Amniotic epithelial cell (primary cell): ENCODE measurements around the gene MEMO1.
A peak's percentile ranks its signal among the peaks of the same experiment; 100 is the strongest.
"Not testable (repeated sequence)": the region's sequence is repeated elsewhere in the genome, so short reads cannot be mapped to it uniquely, and the experiment has no call there.

Source experiments
- DNase-seq: peaks from one replicate; pipeline ENCODE4 v3.0.0-alpha.2; 2010; ENCODE audit warnings: low read depth

MEMO1 gene

DNA sequence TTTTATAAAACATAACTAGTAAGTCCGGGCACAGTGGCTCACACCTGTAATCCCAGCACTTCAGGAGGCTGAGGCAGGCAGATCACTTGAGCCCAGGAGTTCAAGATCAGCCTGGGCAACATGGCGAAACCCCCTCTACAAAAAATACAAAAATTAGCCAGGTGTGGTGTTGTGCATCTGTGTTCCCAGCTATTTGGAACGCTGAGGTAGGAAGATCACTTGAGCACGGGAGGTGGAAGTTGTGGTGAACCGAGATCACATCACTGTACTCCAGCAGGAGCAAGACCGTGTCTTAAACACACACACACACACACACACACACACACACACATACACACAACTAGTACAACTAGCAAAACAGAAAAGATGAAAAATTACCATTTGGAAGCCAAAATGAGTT lies 103.3 kb downstream of the MEMO1 start:
- not testable (repeated sequence) for DNase-seq

DNA sequence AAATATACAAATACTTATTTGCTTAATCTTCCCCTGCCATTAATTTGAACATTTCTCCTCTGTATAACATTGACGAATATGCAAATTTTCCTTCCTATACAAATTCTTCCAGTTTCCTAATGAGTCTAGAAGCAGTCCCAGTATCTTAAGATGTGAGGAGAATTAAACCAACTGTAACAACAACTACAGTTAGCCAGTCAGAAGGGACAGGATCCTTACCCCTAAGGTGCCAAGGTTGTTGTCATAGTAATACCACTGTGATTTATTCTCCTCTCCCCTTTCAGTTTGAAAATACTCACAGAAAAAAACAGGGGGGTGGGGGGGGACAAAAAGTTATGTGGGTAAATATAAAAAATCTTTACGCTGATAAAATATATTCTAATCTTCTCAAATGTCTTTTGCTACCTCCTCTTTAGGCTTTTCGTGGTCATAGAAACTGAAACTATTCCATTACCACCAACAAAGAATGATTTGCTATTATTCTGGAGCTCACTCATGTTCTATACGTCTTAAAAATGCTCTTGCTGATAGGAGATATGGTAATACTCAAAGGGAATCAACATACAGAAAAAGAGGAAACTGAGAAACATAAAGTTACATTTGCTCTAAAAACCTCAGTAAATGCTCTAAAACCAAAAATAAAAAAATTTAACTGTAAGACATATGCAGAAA lies 107.6 kb downstream of the MEMO1 start:
- DNase-seq: no peak

DNA sequence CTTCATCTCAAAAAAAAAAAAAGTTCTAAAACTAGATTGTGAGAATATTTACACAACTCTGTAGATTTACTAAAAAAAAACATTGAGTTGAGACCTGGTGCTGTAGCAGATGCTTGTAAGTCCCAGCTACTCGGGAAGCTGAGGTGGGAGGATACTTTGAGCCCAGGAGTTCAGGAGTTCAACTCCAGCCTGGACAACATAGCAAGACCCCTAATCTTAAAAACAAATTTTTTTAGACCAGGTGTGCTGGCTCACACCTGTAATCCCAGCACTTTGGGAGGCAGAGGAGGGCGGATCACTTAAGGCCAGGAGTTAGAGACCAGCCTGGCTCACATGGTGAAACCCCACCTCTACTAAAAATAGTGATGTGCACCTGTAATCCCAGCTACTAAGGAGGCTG lies 108.9 kb downstream of the MEMO1 start:
- DNase-seq: no peak

DNA sequence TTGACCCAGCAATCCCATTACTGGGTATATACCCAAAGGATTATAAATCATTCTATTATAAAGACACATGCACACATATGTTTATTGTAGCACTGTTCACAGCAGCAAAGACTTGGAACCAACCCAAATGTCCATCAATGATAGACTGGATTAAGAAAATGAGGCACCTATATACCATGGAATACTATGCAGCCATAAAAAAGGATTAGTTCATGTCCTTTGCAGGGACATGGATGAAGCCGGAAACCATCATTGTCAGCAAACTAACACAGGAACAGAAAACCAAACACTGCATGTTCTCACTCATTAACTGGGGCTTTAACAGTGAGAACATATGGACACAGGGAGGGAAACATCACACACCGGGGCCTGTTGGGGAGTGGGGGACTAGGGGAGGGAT lies 110.7 kb downstream of the MEMO1 start:
- DNase-seq: not testable (repeated sequence)

DNA sequence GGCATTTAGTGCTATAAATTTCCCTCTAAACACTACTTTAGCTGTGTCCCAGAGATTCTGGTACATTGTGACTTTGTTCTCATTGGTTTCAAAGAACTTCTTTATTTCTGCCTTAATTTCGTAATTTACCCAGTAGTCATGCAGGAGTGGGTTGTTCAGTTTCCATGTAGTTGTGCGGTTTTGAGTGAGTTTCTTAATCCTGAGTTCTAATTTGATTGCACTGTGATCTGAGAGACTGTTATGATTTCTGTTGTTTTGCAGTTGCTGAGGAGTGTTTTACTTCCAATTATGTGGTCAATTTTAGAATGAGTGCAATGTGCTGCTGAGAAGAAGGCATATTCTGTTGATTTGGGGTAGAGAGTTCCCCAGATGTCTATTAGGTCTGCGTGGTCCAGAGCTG lies 112.5 kb downstream of the MEMO1 start:
- DNase-seq: not testable (repeated sequence)

DNA sequence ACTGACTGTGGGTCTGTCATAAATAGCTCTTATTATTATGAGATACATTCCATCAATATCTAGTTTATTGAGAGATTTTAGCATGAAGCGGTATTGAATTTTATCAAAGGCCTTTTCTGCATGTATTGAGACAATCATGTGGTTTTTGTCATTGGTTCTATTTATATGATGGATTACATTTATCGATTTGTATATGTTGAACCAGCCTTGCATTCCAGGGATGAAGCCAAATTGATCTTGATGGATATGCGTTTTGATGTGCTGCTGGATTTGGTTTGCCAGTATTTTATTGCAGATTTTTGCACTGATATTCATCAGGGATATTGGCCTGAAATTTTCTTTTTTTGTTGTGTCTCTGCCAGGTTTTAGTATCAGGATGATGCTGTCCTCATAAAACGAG lies 113.5 kb downstream of the MEMO1 start:
- not testable (repeated sequence) for DNase-seq

DNA sequence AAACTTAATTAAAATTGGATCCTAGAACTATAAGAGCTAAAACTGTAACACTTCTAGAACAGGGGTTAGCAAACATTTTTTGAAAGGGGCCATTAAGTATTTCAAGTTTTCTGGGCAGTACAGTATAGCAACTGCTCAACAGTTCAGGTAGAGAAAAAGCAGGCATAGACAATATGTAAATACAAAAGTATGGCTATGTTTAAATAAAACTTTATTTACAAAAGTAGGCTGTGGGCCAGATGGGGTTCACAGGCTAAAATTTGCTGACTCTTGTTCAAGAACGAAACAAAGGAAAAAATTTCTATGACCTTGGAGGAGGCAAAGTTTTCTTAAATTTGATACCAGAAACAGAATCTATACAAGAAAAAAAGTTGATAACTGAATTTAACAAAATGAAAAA lies 114.5 kb downstream of the MEMO1 start:
- DNase-seq: no peak

DNA sequence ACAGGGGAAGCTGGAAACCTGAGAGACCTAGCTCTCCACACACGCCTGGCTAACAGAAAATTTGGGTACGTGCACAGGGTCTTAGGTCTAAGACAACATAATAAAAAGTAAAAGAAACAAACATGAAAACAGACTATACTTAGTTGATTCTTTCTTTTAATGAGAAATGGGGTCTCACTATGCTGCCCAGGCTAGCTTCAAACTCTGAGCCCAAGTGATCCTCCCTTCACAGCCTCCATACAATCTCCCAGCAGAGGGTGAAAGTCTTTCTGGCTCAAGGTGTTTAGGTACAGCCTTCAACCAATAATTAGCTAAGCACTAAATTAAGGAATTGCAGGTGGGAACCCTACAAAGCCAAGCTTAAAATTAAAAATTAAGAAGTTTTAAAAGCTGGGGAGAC lies 116.2 kb downstream of the MEMO1 start:
- DNase-seq: no peak

DNA sequence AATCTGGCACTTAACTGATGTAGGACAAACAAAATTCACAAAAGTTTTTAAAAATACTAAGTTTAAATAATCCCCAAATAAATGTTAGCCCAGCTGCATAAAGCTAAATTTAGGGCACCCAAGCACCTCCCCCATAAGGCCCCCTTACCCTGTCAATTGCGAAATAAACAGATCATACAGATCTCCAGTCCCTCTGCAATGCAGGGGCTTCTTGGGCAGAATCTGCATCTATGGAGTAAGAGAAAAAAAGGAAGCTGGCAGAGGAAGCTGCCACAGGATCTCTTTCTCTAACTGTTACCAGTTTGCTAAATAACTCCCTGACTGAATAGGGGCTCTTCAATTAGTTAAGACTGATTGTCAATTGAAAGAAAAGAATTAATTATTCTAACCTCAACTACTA lies 117.7 kb downstream of the MEMO1 start:
- DNase-seq: no peak

DNA sequence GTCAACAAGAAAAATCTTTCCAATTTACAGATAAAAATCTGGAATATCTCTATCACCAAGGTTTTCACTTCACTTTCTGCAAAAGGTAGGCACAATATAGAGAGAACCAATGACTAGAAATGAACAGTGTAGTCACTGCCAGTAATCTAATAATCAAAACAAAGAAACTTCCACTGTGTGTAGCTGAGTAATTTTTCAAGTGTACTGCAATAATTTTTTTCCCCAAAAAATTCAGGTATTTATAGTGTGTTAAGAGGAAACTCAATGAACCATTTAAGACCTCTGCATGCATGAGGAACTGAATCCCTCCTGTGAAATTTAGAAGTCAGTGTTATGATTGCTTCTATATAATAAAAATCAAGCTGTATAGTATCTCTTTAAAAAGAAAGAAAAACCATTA lies 121.8 kb downstream of the MEMO1 start:
- DNase-seq: no peak

DNA sequence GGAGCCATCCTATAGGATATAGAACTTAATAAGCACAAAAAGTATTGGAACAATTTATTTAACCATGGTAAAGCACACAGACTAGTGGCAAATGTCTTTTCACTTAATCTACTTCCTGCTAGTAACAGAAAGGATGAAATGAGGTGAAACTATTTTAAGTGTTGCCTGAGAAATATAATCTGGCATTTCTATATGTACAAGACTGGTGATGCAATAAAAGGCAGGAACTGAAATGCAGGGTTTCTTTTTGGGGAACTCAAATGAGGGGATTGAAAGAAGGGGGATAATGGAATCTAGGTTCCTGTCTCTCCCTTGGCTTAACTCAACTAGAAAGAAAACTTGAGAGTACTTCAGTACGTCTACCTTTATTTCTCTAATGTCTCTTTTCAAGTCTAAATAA lies 122.3 kb downstream of the MEMO1 start:
- DNase-seq: no peak

DNA sequence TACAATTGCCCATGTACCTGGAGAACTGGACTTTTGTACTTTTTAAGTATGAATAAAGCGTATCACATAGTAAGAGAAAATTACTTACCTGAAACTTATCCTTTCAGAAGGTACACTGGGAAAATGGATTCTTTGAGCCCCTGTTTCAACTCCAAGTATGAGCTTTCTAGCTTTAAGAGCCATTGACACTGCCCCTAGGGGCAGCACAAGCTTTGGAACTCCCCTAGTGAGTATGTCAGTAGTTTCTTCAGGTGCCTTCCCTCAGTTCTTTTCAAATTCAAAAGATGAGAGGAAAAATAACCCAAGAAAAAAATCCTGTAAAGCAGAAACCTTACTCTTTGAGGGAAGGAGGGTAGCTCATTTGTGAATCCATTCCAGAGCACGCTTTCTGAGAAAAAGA lies 124.1 kb downstream of the MEMO1 start:
- DNase-seq: peak; percentile 21

DNA sequence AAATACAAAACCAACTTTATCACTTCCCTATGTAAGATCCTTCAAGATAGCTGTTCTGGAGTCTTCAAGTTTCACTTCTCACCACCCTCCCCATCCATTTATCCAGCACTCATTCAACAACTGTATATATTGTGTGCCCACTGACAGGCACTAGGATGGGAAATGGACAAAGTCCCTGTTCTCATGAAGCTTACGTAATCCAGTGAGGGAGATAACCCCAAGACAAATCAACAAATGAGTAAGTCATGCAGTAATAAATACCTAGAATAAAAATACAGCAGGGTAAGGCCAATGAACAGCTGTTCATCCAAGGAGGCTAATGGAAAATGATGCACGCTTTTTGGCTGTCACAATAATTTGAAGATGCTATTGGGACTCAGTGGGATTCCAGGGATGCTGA lies 133.8 kb downstream of the MEMO1 start:
- peak; percentile 88 for DNase-seq

DNA sequence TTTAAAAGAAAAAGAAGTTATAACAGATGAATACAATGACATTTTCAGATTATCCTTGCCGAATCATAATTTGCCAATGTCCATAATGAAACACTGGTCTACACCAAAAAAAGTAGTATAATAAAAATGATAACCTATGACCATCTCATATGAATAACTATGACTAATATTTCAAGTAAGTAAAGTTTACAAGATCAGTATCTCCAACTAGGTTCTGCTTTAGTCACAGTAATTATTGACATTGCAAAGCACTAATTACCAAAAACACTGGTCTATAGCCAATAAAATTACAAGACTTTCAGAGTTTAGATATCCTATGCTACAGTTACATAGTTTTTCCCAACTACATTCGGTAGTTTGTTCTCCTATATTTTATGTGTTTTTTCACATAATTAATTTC lies 136.7 kb downstream of the MEMO1 start:
- no peak for DNase-seq

DNA sequence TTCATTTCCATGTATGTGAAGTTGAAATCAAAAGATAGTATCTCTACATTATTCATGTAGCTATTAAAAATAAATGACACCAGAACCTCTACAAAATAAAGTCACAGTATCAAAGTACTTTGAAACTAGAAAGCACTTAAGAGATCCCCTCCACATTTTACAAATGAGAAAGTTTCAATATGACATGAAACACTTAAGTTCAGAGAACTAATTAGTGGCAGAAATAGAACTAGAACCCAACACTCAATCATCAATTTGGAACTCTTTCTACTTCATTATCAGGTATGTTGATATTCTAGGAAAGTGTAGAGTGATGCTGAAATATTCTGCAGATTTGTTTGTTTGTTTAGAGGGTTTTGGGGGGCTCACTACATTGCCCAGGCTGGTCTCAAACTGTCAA lies 145.6 kb downstream of the MEMO1 start:
- no peak for DNase-seq

DNA sequence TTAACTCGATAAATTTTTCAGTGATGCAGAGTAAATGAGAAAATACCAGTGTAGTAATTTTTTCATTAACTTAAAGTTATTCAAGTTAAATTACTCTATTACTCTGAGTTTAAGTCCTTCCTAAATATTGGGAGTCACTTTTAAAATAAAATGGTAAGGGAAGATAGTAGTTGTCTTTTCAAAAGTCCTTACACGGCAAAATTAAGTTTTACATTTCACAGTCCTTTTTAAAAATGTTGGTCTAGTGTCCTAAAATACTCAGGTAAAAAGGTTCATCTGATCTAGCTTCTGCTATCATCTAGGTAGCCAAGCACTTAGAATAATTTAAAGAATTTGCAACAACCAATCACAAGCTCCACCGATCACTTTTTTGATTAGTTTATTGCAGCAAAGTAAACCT lies 146.9 kb downstream of the MEMO1 start:
- no peak for DNase-seq

DNA sequence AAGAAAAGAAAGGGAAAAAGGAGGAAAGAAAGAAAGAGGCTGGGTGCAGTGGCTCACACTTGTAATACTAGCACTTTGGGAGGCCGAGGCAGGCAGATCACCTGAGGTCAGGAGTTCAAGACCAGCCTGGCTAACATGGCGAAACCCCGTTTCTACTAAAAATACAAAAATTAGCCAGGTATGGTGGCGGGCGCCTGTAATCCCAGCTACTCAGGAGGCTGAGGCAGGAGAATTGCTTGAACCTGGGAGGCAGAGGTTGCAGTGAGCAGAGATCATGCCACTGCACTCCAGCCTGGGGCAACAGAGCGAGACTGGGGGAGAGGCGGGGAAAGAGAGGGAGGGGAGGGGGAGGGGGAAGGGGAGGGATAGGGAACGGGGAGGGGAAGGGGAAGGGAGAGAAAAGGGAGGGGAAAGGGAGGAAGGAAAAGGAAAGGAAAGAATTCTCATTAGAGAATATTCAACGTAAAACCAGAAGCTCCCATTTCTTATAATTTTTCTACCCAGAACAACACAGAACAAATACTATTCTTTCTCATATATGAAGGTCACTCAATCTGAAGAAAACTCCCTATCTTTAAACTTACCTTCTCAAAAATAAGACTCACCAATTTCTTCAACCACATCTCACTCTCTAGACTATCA lies 147.7 kb downstream of the MEMO1 start:
- not testable (repeated sequence) for DNase-seq

DNA sequence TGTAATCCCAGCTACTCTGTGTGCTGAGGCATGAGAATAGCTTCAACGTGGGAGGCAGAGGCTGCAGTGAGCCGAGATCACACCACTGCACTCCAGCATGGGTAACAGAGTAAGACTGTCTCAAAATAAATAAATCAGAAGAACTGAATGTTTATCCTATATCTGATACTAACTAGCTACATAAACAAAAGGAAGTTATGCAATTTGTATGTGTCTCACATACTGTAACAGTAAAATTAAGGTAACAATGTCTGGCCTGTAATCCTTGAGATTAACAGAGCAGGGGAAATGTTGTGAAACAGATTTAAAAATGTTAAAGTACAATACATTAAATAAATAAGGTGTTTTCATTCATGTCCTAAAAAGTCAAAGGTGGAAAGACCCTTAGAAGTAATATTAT lies 150.8 kb downstream of the MEMO1 start:
- peak; percentile 44 for DNase-seq

DNA sequence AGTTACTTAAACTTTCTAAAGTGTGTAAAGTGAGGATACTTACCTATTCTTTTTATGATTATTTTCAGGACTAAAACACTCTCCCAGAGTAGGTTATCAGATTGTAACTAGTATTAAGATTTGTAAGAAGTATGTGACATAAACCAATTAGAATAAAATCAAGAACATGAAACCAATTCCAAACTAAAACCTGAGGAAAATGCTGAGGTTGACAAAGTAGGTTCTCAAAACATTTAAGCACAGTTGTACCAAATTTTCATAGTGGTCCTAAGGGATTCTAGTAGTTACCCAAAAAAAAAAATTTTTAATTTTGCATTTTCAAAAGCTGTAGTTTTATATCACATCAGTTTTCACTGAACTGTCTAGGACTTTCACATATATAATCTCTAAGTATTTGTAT lies 157.3 kb downstream of the MEMO1 start:
- DNase-seq: no peak

DNA sequence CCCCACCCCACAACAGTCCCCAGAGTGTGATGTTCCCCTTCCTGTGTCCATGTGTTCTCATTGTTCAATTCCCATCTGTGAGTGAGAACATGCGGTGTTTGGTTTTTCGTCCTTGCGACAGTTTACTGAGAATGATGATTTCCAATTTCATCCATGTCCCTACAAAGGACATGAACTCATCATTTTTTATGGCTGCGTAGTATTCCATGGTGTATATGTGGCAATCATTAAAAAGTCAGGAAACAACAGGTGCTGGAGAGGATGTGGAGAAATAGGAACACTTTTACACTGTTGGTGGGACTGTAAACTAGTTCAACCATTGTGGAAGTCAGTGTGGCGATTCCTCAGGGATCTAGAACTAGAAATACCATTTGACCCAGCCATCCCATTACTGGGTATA lies 168.7 kb downstream of the MEMO1 start:
- not testable (repeated sequence) for DNase-seq

DNA sequence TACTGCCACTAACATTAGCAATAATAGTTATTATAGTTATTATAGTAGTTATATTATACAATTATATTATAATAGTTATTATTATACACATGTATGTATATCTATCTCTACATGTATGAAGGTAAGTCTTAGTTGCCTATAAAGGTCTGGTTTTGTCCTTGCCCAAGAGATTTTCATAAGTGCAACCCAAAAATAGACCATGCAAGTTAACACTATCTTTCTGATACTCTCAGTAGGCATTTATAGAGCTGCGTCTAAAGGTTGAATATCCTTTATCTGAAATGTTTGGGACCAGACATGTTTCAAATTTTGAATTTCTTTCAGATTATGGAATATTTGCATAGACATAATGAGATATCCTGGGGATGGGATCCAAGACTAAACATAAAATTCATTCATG lies 175.4 kb downstream of the MEMO1 start:
- no peak for DNase-seq

DNA sequence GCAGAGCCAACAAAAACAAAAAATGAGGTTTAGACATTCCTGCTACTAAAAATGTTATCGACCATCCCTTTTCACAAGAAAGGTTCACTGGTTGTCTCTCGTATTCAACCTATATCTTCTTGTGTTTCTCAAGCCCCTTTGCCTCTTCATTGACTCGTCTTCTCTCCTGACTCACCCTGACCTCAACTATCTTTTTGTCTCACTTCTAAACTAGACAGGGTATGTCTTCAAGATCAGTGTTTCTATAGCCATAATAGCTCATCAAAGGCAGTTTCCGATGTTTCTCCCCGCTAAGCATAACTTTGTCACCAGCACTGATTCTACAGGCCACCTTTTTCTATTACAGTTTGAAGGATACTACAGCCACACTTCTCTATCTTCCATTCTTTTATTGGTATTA lies 178.4 kb downstream of the MEMO1 start:
- no peak for DNase-seq

DNA sequence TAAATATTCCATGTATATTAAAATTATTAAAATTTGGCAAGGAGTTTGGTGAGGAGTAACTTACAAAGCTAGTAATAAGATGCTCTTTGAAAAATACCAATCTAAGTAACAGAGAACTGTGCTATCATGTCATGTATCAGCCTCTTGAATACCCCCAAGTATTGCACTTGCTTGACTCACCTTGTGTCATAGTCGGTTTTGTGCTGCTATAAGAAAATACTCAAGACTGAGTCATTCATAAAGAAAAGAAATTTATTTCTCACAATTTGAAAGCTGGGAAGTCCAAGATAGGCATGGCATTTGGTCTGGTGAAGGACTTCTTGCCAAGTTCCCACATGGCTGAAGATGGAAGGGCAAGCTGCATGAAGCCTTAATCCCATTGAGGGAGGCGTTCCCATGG lies 179.2 kb downstream of the MEMO1 start:
- DNase-seq: peak; percentile 9

DNA sequence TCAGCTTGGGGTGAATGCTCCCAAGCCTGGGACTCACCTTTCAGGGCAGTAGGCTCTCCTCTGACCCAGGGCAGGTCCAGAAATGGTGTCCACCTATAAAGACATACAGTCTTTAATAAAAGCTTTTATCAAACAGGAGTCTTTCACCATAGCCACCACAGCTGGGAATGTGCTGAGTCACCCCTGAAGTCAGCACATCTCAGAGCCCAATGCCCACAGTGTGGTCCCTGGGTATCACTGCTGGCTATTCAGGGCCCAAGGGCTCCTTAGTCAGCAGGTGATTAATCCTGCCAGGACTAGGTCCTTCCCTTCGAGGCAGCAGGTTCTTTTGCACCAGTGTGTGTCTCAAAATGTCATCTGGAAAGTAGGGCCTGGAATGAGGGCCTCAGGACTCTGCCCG lies 181.9 kb downstream of the MEMO1 start:
- DNase-seq: peak; percentile 44
